Measurements from ENCODE around the gene PDXK.

DNA sequence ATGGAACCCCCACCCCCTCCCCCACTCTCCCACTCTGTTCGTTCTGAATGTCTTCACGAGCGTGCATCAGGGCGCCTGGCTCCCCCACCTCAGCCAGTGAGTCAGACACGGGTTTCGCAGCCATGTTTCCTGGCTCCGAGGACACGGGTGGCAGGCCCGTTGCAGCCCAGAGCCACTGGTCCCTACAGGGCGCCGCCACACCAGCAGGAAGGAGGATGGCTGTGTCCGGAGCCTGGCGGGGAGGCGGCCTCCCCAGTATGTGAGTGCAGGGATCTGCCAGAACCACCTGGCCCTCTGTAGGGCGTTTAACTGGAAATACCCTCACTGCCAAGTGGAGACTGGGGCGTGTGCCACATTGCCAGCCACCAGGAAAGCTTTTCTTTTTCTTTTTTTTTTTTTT, 38.7 kb downstream of the PDXK start:
- no peak for TF ChIP-seq ZBTB7A (IDR thresholded peaks at IDR 0.05; ENCODE audit: low read depth)
- TF ChIP-seq TAF1 (IDR thresholded peaks at IDR 0.05; ENCODE audit: low read depth): no peak
- no peak for TF ChIP-seq EP300 (IDR thresholded peaks at IDR 0.05; ENCODE audit: borderline replicate concordance)
- TF ChIP-seq RAD21 (IDR thresholded peaks at IDR 0.05; ENCODE audit: low read depth): no peak
- TF ChIP-seq, protein P1, sequence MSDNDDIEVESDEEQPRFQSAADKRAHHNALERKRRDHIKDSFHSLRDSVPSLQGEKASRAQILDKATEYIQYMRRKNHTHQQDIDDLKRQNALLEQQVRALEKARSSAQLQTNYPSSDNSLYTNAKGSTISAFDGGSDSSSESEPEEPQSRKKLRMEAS (IDR thresholded peaks at IDR 0.05): no peak
- TF ChIP-seq, protein P2, sequence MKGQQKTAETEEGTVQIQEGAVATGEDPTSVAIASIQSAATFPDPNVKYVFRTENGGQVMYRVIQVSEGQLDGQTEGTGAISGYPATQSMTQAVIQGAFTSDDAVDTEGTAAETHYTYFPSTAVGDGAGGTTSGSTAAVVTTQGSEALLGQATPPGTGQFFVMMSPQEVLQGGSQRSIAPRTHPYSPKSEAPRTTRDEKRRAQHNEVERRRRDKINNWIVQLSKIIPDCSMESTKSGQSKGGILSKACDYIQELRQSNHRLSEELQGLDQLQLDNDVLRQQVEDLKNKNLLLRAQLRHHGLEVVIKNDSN (IDR thresholded peaks at IDR 0.05): no peak
- TF ChIP-seq, protein P3, sequence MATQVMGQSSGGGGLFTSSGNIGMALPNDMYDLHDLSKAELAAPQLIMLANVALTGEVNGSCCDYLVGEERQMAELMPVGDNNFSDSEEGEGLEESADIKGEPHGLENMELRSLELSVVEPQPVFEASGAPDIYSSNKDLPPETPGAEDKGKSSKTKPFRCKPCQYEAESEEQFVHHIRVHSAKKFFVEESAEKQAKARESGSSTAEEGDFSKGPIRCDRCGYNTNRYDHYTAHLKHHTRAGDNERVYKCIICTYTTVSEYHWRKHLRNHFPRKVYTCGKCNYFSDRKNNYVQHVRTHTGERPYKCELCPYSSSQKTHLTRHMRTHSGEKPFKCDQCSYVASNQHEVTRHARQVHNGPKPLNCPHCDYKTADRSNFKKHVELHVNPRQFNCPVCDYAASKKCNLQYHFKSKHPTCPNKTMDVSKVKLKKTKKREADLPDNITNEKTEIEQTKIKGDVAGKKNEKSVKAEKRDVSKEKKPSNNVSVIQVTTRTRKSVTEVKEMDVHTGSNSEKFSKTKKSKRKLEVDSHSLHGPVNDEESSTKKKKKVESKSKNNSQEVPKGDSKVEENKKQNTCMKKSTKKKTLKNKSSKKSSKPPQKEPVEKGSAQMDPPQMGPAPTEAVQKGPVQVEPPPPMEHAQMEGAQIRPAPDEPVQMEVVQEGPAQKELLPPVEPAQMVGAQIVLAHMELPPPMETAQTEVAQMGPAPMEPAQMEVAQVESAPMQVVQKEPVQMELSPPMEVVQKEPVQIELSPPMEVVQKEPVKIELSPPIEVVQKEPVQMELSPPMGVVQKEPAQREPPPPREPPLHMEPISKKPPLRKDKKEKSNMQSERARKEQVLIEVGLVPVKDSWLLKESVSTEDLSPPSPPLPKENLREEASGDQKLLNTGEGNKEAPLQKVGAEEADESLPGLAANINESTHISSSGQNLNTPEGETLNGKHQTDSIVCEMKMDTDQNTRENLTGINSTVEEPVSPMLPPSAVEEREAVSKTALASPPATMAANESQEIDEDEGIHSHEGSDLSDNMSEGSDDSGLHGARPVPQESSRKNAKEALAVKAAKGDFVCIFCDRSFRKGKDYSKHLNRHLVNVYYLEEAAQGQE (IDR thresholded peaks at IDR 0.05; ENCODE audit: low read depth): no peak

Data from Ishikawa (cell line).